Measurements from ENCODE around the gene WHRN. TPM values are rescaled to one million over a fixed set of nuclear protein-coding genes. Genes with fewer than 3 reads are reported as not detected.

The WHRN gene
- total RNA-seq, 2 donors from 2014 or later = 7.1 to 8.6 TPM

GRCh38 chr9:114373960-114374730 is 131.1 kb downstream of the WHRN start:
- H3K27me3 Mint-ChIP-seq (ENCODE audit: low read depth) = no peaks in the 10 kb centered on the region
- ATAC-seq (replicated peaks in 1 of 2) = peak; percentile 3 to 6
- peaks cover 20 to 45% of the 10 kb centered on the region in 2 donors for H3K36me3 Mint-ChIP-seq (ENCODE audit: insufficient read depth in 2 of 2)
- H3K9me3 Mint-ChIP-seq = no peaks in the 10 kb centered on the region
- H3K4me3 Mint-ChIP-seq = peak overlapping the region; percentile 50 to 80
- peaks cover 89% of the 10 kb centered on the region for H3K4me1 Mint-ChIP-seq (ENCODE audit: low read depth)
- DNase-seq = peak in 1 of 2 donors; percentile 34
- H3K27ac Mint-ChIP-seq = peak overlapping the region; percentile 66

GRCh38 chr9:114372921-114373448 is 132.3 kb downstream of the WHRN start:
- Mint-ChIP-seq H3K4me1 (ENCODE audit: low read depth) (peaks cover 84% of the 10 kb centered on the region), H3K36me3 (ENCODE audit: insufficient read depth in 2 of 2) (peaks cover 11 to 41% of the 10 kb centered on the region in 2 donors), H3K9me3 (no peaks in the 10 kb centered on the region), H3K27me3 (ENCODE audit: low read depth) (no peaks in the 10 kb centered on the region), H3K27ac (peak overlapping the region; percentile 73), H3K4me3 (peak overlapping the region; percentile 72 to 77)
- ATAC-seq (replicated peaks in 1 of 2) (peak; percentile 88 to 92), DNase-seq (peak; percentile 82 to 88)

- ATAC-seq (replicated peaks in 1 of 2) (peak; percentile 40 to 50), DNase-seq (peak in 1 of 2 donors; percentile 40)
- Mint-ChIP-seq H3K9me3 (no peaks in the 10 kb centered on the region), H3K27ac (peak overlapping the region; percentile 72), H3K36me3 (ENCODE audit: insufficient read depth in 2 of 2) (peaks cover 6 to 38% of the 10 kb centered on the region in 2 donors), H3K27me3 (ENCODE audit: low read depth) (no peaks in the 10 kb centered on the region), H3K4me3 (peak overlapping the region; percentile 72 to 77), H3K4me1 (ENCODE audit: low read depth) (peaks cover 85% of the 10 kb centered on the region)
Observed at GRCh38 chr9:114371973-114372917, 133.0 kb downstream of the WHRN start.

DNA sequence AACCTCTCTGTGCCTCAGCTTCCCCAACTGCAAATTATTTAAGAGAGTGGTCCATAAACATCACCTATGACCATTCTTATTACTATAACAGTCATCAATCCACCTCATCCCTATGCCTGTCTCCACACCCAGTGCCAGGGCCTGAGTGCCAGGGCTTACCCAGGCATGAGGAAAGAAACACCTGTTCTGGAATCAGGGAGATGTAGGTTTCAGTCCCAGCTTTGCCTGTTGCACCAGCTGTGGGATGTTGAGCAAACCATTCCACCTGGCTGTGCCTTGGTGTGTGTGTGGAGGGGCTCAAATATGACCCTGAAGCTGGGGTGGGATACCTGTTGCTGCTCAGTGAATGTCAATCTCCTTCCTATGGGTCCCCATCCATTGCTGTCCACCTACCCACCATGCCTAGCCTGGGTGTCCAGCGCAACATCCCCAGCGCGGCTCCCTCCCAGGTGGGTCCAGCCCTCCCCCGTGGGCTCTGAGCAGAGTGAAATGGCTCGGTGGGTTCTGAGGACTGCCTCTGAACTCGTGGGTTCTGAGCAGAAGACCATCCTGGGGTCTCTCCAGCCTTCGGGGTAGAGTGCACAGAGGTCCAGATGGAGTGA is 133.8 kb downstream of the WHRN start:
- no peak for DNase-seq
- peaks cover 7 to 42% of the 10 kb centered on the region in 2 donors for H3K36me3 Mint-ChIP-seq (ENCODE audit: insufficient read depth in 2 of 2)
- peak overlapping the region; percentile 72 for H3K27ac Mint-ChIP-seq
- no peak for ATAC-seq (replicated peaks in 1 of 2)
- no peaks in the 10 kb centered on the region for H3K27me3 Mint-ChIP-seq (ENCODE audit: low read depth)
- H3K4me1 Mint-ChIP-seq (ENCODE audit: low read depth) = peaks cover 86% of the 10 kb centered on the region
- H3K9me3 Mint-ChIP-seq = no peaks in the 10 kb centered on the region
- H3K4me3 Mint-ChIP-seq = peak overlapping the region; percentile 72 to 77

DNA sequence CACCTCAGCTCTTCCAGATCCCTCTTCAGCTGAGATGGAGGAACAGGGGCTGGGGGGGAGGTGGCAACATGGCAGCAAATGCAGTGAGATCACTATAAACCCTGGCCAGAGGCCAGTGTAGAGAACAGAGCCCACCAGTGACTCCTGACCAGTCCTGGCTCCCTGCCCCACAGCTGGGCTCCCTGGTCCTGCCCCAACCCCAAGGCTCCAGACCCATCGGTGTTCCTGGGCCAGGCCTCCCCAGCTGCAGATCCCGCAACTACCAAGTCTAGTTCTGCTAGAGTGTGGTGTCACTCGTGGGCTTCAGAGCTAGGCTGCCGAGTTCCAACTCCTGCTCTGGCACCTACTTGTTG is 134.3 kb downstream of the WHRN start:
- Mint-ChIP-seq H3K9me3 (no peaks in the 10 kb centered on the region), H3K4me3 (peak overlapping the region; percentile 8), H3K27me3 (ENCODE audit: low read depth) (no peaks in the 10 kb centered on the region), H3K4me1 (ENCODE audit: low read depth) (peaks cover 88% of the 10 kb centered on the region), H3K27ac (peak overlapping the region; percentile 61), H3K36me3 (ENCODE audit: insufficient read depth in 2 of 2) (peaks cover 10 to 43% of the 10 kb centered on the region in 2 donors)
- ATAC-seq (replicated peaks in 1 of 2) (no peak), DNase-seq (no peak)

- Mint-ChIP-seq H3K27me3 (ENCODE audit: low read depth) (no peaks in the 10 kb centered on the region), H3K4me1 (ENCODE audit: low read depth) (peaks cover 89% of the 10 kb centered on the region), H3K27ac (no peak overlapping the region), H3K36me3 (ENCODE audit: insufficient read depth in 2 of 2) (peaks cover 10 to 42% of the 10 kb centered on the region in 2 donors), H3K9me3 (no peaks in the 10 kb centered on the region), H3K4me3 (no peak overlapping the region)
- ATAC-seq (replicated peaks in 1 of 2) = no peak
- no peak for DNase-seq
Observed at GRCh38 chr9:114370251-114370967, 134.9 kb downstream of the WHRN start.

GRCh38 chr9:114369216-114370130 is 135.8 kb downstream of the WHRN start:
- ATAC-seq (replicated peaks in 1 of 2) = no peak
- H3K9me3 Mint-ChIP-seq = no peaks in the 10 kb centered on the region

GRCh38 chr9:114367772-114368569 is 137.3 kb downstream of the WHRN start:
- ATAC-seq (replicated peaks in 1 of 2) (no peak), DNase-seq (no peak)
- Mint-ChIP-seq H3K4me3 (peak overlapping the region; percentile 65 to 67), H3K9me3 (no peaks in the 10 kb centered on the region), H3K4me1 (ENCODE audit: low read depth) (peaks cover 86% of the 10 kb centered on the region), H3K27ac (peak overlapping the region; percentile 99), H3K27me3 (ENCODE audit: low read depth) (no peaks in the 10 kb centered on the region), H3K36me3 (ENCODE audit: insufficient read depth in 2 of 2) (peaks cover 13 to 53% of the 10 kb centered on the region in 2 donors)

More at GRCh38 chr9:114369216-114370130, 135.8 kb downstream of the WHRN start:
- DNase-seq = no peak
- Mint-ChIP-seq H3K27ac (peak overlapping the region; percentile 4), H3K4me1 (ENCODE audit: low read depth) (peaks cover 86% of the 10 kb centered on the region), H3K36me3 (ENCODE audit: insufficient read depth in 2 of 2) (peaks cover 11 to 45% of the 10 kb centered on the region in 2 donors), H3K4me3 (peak overlapping the region in 1 of 2 donors; percentile 0), H3K27me3 (ENCODE audit: low read depth) (no peaks in the 10 kb centered on the region)

GRCh38 chr9:114367366-114367765 is 137.9 kb downstream of the WHRN start:
- Mint-ChIP-seq H3K4me1 (ENCODE audit: low read depth) (peaks cover 83% of the 10 kb centered on the region), H3K27me3 (ENCODE audit: low read depth) (no peaks in the 10 kb centered on the region), H3K27ac (peak overlapping the region; percentile 99), H3K4me3 (peak overlapping the region; percentile 65 to 67), H3K9me3 (no peaks in the 10 kb centered on the region), H3K36me3 (ENCODE audit: insufficient read depth in 2 of 2) (peaks cover 13 to 56% of the 10 kb centered on the region in 2 donors)
- no peak for ATAC-seq (replicated peaks in 1 of 2)
- no peak for DNase-seq

DNA sequence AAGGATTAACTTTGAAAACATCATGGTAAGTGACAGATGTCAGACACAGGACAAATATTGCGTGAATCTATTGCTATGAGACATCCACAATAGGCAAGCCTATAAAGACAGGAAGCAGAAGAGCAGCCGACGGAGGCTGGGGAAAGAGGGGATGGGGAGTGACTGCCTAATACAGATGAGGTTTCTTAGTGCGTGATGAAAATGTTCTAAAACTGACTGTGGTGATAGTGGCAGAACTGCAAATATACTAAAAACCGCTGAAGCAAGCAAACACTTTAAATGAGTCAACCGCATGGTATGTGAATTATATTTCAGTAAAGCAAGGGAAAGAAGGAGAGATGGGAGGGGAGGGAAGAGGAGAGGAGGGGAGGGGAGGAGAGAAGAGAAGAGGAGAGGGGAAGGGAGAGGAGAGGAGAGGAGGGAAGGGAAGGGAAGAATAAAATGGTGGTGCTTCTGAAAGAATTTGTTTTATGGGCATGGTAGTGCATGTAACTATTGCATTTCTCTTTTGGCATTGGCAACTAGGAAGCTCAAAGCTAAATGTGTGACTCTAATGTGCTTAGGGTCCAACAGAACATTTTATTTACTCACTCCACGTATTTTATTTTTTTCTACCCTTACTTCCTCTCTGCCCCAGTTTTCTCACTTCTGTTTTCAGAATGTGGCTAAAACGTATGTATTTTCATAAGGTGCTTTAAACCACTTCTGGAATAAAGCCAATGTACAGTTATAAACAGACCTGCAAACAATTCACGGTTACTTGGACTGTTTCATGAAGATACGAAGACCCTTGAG is 138.7 kb downstream of the WHRN start:
- peaks cover 76% of the 10 kb centered on the region for H3K4me1 Mint-ChIP-seq (ENCODE audit: low read depth)
- peak overlapping the region; percentile 65 to 67 for H3K4me3 Mint-ChIP-seq
- DNase-seq (peak; percentile 48 to 60), ATAC-seq (replicated peaks in 1 of 2) (peak; percentile 74 to 77)
- no peaks in the 10 kb centered on the region for H3K9me3 Mint-ChIP-seq
- H3K27me3 Mint-ChIP-seq (ENCODE audit: low read depth) = no peaks in the 10 kb centered on the region
- peaks cover 14 to 54% of the 10 kb centered on the region in 2 donors for H3K36me3 Mint-ChIP-seq (ENCODE audit: insufficient read depth in 2 of 2)
- peak overlapping the region; percentile 99 for H3K27ac Mint-ChIP-seq
